Vagina (tissue), 2 donors: ENCODE results near the gene NKAIN2. TPM values are rescaled to one million over a fixed set of nuclear protein-coding genes. Genes with fewer than 3 reads are reported as not detected.

Source experiments
- DNase-seq, 2 donors: peaks; one replicate each; pipeline ENCODE4 v3.0.0-alpha.2; 2017; ENCODE audit errors: extremely low spot score in 2 of 2
- H3K27ac ChIP-seq: fragments of 200-600 bp; sonication (generic); one replicate; pipeline ENCODE4 v1.5.1; 2019
- H3K27me3 ChIP-seq: fragments of 200-600 bp; sonication (generic); one replicate; pipeline ENCODE4 v1.5.1; 2019
- H3K36me3 ChIP-seq, 2 donors: fragments of 200-600 bp; sonication (generic); one replicate each; pipeline ENCODE4 v1.5.1; 2017 to 2019
- H3K4me1 ChIP-seq: fragments of 200-600 bp; sonication (generic); one replicate; pipeline ENCODE4 v1.5.1; 2019
- H3K4me3 ChIP-seq, 2 donors: fragments of 200-600 bp; sonication (generic); 1 replicate in 1 of 2; 2 replicates in 1 of 2; pipeline ENCODE4 v1.5.1; 2016 to 2019
- H3K9me3 ChIP-seq: fragments of 200-600 bp; sonication (generic); one replicate; pipeline ENCODE4 v1.5.1; 2019
- POLR2A ChIP-seq, 2 donors: fragments of 450-650 bp; IDR thresholded peaks; one replicate each; pipeline ENCODE4 v1.6.1; 2017; ENCODE audit warnings: antibody characterized with exemption in 2 of 2, mild to moderate bottlenecking in 2 of 2, moderate library complexity in 2 of 2
- POLR2AphosphoS5 ChIP-seq, 2 donors: sonication (generic); formaldehyde crosslinking; IDR thresholded peaks; one replicate each; pipeline ENCODE4 v1.9.0; 2017; ENCODE audit warnings: antibody characterized with exemption in 2 of 2, mild to moderate bottlenecking in 2 of 2, low read depth in 1 of 2; ENCODE audit not compliant: insufficient read depth in 1 of 2
- intact Hi-C: fragments of 100-400 bp; cut with DNase I; formaldehyde crosslinking; loops from one replicate; pipeline ENCODE4 v1.15.1; 2023
- total RNA-seq: library from RNA; depleted of rRNA; stranded (reverse); fragments of >200 nt; gene quantifications from one replicate; pipeline ENCODE4 v1.2.3, GENCODE V29; 2016
- TF ChIP-seq, protein P1 (sequence below), 3 experiments: fragments of 450-650 bp in 2 of 3; fragments of 200-600 bp in 1 of 3; sonication (generic) in 1 of 3; IDR thresholded peaks; one replicate each; pipeline ENCODE4 v1.5.1; 2017 to 2019; ENCODE audit warnings: antibody characterized with exemption in 3 of 3, mild to moderate bottlenecking in 2 of 3, moderate library complexity in 2 of 3

The NKAIN2 gene
- total RNA-seq, 1 donor from 2014 or later, result not detected

DNA sequence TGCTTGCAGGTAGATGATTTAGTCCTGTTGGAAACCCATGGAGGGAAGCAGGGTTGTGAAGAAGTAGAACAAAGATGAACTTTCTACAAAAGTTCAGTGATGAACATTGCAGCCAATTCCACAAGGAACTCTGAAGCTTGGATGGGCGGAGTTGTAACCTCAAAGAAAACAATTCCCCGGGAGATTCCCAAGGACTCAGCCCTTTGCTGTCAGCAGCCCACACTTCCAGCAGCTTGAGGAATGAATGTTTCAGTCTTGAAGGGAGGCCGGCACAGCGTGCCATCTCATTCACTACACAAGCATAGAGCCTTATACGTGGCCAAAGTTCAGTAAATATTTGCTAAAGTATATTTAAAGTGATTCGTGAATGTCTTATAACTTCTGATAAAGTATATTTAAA is 269.4 kb downstream of the NKAIN2 start:
- DNase-seq, result no peak
- Histone ChIP-seq H3K27ac (no peak overlapping the region), H3K4me3 (no peak overlapping the region), H3K36me3 (no peaks in the 10 kb centered on the region), H3K4me1 (no peaks in the 10 kb centered on the region), H3K27me3 (no peaks in the 10 kb centered on the region), H3K9me3 (no peaks in the 10 kb centered on the region)
- intact Hi-C loops, result no loop called here
- TF ChIP-seq POLR2AphosphoS5 (IDR thresholded peaks at IDR 0.05; ENCODE audit: insufficient read depth in 1 of 2, low read depth in 1 of 2), result no peak

DNA sequence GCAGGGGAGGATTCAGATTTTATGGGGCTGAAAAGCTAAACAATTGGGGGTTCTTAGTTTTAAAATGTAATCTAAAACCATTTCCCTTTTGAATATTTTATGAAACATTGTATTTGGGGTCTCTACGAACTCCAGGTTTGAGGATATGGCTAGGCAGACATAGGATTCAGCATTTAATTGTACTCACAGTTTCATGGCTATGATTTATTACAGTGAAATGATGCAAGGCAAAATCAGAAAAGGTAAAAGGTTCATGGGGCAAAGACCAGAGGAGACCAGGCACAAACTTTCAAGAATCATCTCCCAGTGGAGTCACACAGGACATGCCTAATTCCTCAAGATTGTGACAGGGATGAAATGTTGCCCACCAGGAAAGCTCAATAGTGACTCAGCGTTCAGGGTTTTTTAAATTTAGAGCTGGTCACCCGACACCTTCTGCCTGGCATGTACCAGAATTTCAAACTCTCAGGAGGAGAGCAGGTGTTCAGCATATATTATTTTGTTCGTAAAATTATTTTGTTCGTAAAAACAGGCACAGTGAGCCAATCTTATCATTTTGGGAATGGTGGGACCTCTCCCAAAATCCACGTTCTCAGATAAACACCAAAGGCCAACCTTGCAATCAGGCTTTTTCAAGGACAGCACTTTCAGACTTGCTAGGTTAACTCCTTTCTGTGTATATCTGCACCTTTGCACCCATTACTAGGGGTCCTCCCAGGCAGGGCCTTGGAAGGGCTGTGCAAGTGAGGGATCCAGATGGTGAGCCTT is 270.3 kb downstream of the NKAIN2 start:
- H3K27me3 ChIP-seq, result no peaks in the 10 kb centered on the region
- TF ChIP-seq POLR2A (IDR thresholded peaks at IDR 0.05), result no peak
- TF ChIP-seq, protein P1, sequence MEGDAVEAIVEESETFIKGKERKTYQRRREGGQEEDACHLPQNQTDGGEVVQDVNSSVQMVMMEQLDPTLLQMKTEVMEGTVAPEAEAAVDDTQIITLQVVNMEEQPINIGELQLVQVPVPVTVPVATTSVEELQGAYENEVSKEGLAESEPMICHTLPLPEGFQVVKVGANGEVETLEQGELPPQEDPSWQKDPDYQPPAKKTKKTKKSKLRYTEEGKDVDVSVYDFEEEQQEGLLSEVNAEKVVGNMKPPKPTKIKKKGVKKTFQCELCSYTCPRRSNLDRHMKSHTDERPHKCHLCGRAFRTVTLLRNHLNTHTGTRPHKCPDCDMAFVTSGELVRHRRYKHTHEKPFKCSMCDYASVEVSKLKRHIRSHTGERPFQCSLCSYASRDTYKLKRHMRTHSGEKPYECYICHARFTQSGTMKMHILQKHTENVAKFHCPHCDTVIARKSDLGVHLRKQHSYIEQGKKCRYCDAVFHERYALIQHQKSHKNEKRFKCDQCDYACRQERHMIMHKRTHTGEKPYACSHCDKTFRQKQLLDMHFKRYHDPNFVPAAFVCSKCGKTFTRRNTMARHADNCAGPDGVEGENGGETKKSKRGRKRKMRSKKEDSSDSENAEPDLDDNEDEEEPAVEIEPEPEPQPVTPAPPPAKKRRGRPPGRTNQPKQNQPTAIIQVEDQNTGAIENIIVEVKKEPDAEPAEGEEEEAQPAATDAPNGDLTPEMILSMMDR (IDR thresholded peaks at IDR 0.05), result no peak
- TF ChIP-seq POLR2AphosphoS5 (IDR thresholded peaks at IDR 0.05; ENCODE audit: insufficient read depth in 1 of 2, low read depth in 1 of 2), result no peak
- no peak for DNase-seq
- no peak overlapping the region for H3K27ac ChIP-seq
- no peaks in the 10 kb centered on the region for H3K36me3 ChIP-seq
- intact Hi-C loops, result no loop called here
- H3K4me3 ChIP-seq, result no peak overlapping the region
- H3K4me1 ChIP-seq, result no peaks in the 10 kb centered on the region
- H3K9me3 ChIP-seq, result no peaks in the 10 kb centered on the region

- Histone ChIP-seq H3K4me3 (no peak overlapping the region), H3K36me3 (no peaks in the 10 kb centered on the region), H3K27me3 (no peaks in the 10 kb centered on the region), H3K27ac (no peak overlapping the region), H3K9me3 (no peaks in the 10 kb centered on the region), H3K4me1 (no peaks in the 10 kb centered on the region)
- intact Hi-C loops, result no loop called here
- TF ChIP-seq, protein P1 (IDR thresholded peaks at IDR 0.05), result no peak
- no peak for TF ChIP-seq POLR2A (IDR thresholded peaks at IDR 0.05)
- no peak for DNase-seq
Observed at GRCh38 chr6:124074606-124075005, 270.9 kb downstream of the NKAIN2 start.

GRCh38 chr6:124076336-124077048 is 272.8 kb downstream of the NKAIN2 start:
- TF ChIP-seq POLR2A (IDR thresholded peaks at IDR 0.05) (no peak), POLR2AphosphoS5 (IDR thresholded peaks at IDR 0.05; ENCODE audit: insufficient read depth in 1 of 2, low read depth in 1 of 2) (no peak)
- TF ChIP-seq, protein P1 (IDR thresholded peaks at IDR 0.05), result no peak
- no peaks in the 10 kb centered on the region for H3K27me3 ChIP-seq
- no peaks in the 10 kb centered on the region for H3K9me3 ChIP-seq
- no peaks in the 10 kb centered on the region for H3K36me3 ChIP-seq
- intact Hi-C loops, result no loop called here
- H3K27ac ChIP-seq, result no peak overlapping the region
- no peak for DNase-seq
- H3K4me3 ChIP-seq, result no peak overlapping the region
- H3K4me1 ChIP-seq, result no peaks in the 10 kb centered on the region

- TF ChIP-seq POLR2AphosphoS5 (IDR thresholded peaks at IDR 0.05; ENCODE audit: insufficient read depth in 1 of 2, low read depth in 1 of 2) (no peak), POLR2A (IDR thresholded peaks at IDR 0.05) (no peak)
- TF ChIP-seq, protein P1 (IDR thresholded peaks at IDR 0.05), result no peak
- no peaks in the 10 kb centered on the region for H3K9me3 ChIP-seq
Observed at GRCh38 chr6:124078169-124078568, 274.5 kb downstream of the NKAIN2 start.

More at GRCh38 chr6:124078169-124078568, 274.5 kb downstream of the NKAIN2 start:
- no peaks in the 10 kb centered on the region for H3K36me3 ChIP-seq
- H3K27me3 ChIP-seq, result no peaks in the 10 kb centered on the region
- DNase-seq, result no peak
- H3K4me3 ChIP-seq, result no peak overlapping the region
- H3K27ac ChIP-seq, result no peak overlapping the region
- no peaks in the 10 kb centered on the region for H3K4me1 ChIP-seq
- intact Hi-C loops, result no loop called here
